MM.1S (cell line): ENCODE data around the gene DUSP23.

ENCODE experiments used
- DNase-seq: peaks from one replicate; pipeline ENCODE4 v3.0.0-alpha.2; 2015
- H2AFZ ChIP-seq: fragments of 300-600 bp; sonication (generic); 2 replicates; pipeline ENCODE4 v1.6.0; 2016; ENCODE audit warnings: antibody characterized with exemption, low read length
- H3F3A ChIP-seq: fragments of 300-600 bp; sonication (generic); 2 replicates; pipeline ENCODE4 v1.6.1; 2016; ENCODE audit warnings: mild to moderate bottlenecking, antibody characterized with exemption, low read length, moderate library complexity, mixed read lengths; ENCODE audit not compliant: insufficient read depth
- H3K27ac ChIP-seq: fragments of 300-600 bp; sonication (generic); 2 replicates; pipeline ENCODE4 v1.5.1; 2016; ENCODE audit warnings: mild to moderate bottlenecking, low read length
- H3K27me3 ChIP-seq: fragments of 300-600 bp; sonication (generic); replicated peaks from 2 replicates; pipeline ENCODE4 v1.6.0; 2016; ENCODE audit warnings: low read length; ENCODE audit not compliant: insufficient read depth
- H3K36me3 ChIP-seq: fragments of 300-600 bp; sonication (generic); replicated peaks from 2 replicates; pipeline ENCODE4 v1.6.1; 2016; ENCODE audit warnings: mild to moderate bottlenecking, low read length, mixed read lengths; ENCODE audit not compliant: insufficient read depth
- H3K4me1 ChIP-seq: fragments of 300-600 bp; sonication (generic); 2 replicates; pipeline ENCODE4 v1.6.1; 2016; ENCODE audit warnings: low read length, mixed read lengths
- H3K4me2 ChIP-seq: fragments of 300-600 bp; sonication (generic); 2 replicates; pipeline ENCODE4 v1.6.0; 2016; ENCODE audit warnings: low read depth, low read length
- H3K4me3 ChIP-seq: fragments of 300-600 bp; sonication (generic); 2 replicates; pipeline ENCODE4 v1.5.1; 2016; ENCODE audit warnings: low read length, mixed read lengths
- H3K79me2 ChIP-seq: fragments of 300-600 bp; sonication (generic); 2 replicates; pipeline ENCODE4 v1.6.1; 2016; ENCODE audit warnings: mixed run types, low read length, mixed read lengths
- H3K9ac ChIP-seq: fragments of 300-600 bp; sonication (generic); 2 replicates; pipeline ENCODE4 v1.6.1; 2016; ENCODE audit warnings: low read length, mixed read lengths
- H3K9me2 ChIP-seq: fragments of 300-600 bp; sonication (generic); replicated peaks from 2 replicates; pipeline ENCODE4 v1.6.1; 2016; ENCODE audit warnings: mild to moderate bottlenecking, low read length, mixed read lengths; ENCODE audit not compliant: insufficient read depth
- H3K9me3 ChIP-seq: fragments of 300-600 bp; sonication (generic); replicated peaks from 2 replicates; pipeline ENCODE4 v1.6.1; 2016; ENCODE audit warnings: mild to moderate bottlenecking, low read length, mixed read lengths; ENCODE audit not compliant: insufficient read depth
- H4K20me1 ChIP-seq: fragments of 300-600 bp; sonication (generic); 2 replicates; pipeline ENCODE4 v1.6.1; 2016; ENCODE audit warnings: mild to moderate bottlenecking, low read length, moderate library complexity, mixed read lengths; ENCODE audit not compliant: insufficient read depth
- EZH2 ChIP-seq: fragments of 300-600 bp; sonication (generic); optimal IDR thresholded peaks from 2 replicates; pipeline ENCODE3; 2017; ENCODE audit warnings: low read depth, mild to moderate bottlenecking, antibody characterized with exemption, low read length, mixed read lengths
- EZH2phosphoT487 ChIP-seq: fragments of 300-600 bp; sonication (generic); IDR thresholded peaks from 2 replicates; pipeline ENCODE4 v1.6.1; 2018; ENCODE audit warnings: antibody characterized with exemption, low read length
- TF ChIP-seq, protein P1 (sequence below): fragments of 300-600 bp; sonication (generic); IDR thresholded peaks from 2 replicates; pipeline ENCODE4 v1.5.1; 2016; ENCODE audit warnings: antibody characterized with exemption, low read length, mixed read lengths

DUSP23 gene

DNA sequence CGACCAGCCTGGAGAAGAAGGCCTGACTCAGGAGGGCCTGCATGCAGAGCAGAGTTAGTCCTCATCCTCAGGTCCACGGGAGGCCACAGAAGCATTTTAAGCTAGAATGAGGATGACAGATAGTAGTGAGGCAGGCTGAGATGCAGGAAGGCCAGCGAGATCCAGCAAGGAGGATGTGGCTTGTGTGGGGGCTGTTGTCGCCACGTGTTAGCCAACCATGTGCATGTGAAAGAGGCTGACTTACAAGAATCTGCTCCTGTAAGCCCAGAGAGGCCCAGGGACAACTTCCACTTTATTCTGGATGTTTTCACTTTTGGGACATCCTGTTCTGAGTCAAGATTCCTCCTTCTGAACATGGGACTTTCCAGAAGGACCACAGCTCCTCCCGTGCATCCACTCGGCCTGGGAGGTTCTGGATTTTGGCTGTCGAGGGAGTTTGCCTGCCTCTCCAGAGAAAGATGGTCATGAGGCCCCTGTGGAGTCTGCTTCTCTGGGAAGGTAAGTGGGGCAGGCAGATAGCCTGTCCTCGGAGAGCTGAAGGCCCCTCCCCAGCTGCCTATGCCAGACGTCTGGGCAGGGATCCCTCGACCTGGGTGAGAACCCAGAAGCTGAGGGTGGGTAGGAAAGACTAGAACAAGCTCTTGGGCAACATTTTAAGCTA is 45.8 kb downstream of the DUSP23 start, which contains the start of gene SLAMF8:
Gene SLAMF8 (plus strand): TSS at position 433 of the 661 bp plus-strand sequence. CDS start 26 bp downstream, at position 459.
- no peaks in the 10 kb centered on the region for H3K9me2 ChIP-seq
- H3K27ac ChIP-seq: no peak within 1 kb of the TSS
- no peak within 1 kb of the TSS for H2AFZ ChIP-seq
- H3K9ac ChIP-seq: no peak within 1 kb of the TSS
- no peaks in the 10 kb centered on the region for H3K27me3 ChIP-seq
- TF ChIP-seq EZH2phosphoT487: no peak
- TF ChIP-seq, protein P1, sequence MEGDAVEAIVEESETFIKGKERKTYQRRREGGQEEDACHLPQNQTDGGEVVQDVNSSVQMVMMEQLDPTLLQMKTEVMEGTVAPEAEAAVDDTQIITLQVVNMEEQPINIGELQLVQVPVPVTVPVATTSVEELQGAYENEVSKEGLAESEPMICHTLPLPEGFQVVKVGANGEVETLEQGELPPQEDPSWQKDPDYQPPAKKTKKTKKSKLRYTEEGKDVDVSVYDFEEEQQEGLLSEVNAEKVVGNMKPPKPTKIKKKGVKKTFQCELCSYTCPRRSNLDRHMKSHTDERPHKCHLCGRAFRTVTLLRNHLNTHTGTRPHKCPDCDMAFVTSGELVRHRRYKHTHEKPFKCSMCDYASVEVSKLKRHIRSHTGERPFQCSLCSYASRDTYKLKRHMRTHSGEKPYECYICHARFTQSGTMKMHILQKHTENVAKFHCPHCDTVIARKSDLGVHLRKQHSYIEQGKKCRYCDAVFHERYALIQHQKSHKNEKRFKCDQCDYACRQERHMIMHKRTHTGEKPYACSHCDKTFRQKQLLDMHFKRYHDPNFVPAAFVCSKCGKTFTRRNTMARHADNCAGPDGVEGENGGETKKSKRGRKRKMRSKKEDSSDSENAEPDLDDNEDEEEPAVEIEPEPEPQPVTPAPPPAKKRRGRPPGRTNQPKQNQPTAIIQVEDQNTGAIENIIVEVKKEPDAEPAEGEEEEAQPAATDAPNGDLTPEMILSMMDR: no peak
- TF ChIP-seq EZH2: no peak
- DNase-seq: no peak
- H3K4me1 ChIP-seq: peaks cover 20% of the 10 kb centered on the region
- H3K4me2 ChIP-seq: no peak within 1 kb of the TSS
- H3K36me3 ChIP-seq: no peaks in the 10 kb centered on the region
- H3K9me3 ChIP-seq: no peaks in the 10 kb centered on the region
- peaks cover 5% of the 10 kb centered on the region; the same call in 1 of the 2 replicates for H3F3A ChIP-seq
- H3K79me2 ChIP-seq: no peaks in the 10 kb centered on the region
- no peaks in the 10 kb centered on the region for H4K20me1 ChIP-seq
- H3K4me3 ChIP-seq: no peak within 1 kb of the TSS

DNA sequence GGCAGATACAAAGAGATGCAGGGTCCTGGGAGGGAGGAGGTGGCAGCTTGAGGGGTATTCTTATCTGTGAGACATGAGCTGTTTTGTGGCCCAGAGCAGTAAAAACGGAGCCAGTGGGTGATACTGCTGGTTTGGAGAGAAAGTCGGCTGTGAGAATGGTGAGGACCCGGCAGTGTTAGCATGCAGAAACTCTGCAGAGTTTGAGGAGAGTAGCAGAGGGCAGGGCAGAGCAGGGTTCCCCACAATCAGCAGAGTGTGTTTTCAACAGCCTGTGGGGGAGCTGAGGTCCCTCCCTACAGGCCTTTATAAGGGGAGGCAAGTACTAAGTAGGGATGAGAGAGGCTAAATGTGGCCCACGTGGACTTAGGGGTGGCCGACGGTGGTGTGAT is 46.3 kb downstream of the DUSP23 start:
- Histone ChIP-seq H3K36me3 (no peaks in the 10 kb centered on the region), H3F3A (peaks cover 5% of the 10 kb centered on the region; the same call in 1 of the 2 replicates), H4K20me1 (no peaks in the 10 kb centered on the region), H3K4me3 (no peak overlapping the region), H3K9ac (no peak overlapping the region), H3K9me3 (no peaks in the 10 kb centered on the region), H2AFZ (no peak overlapping the region), H3K79me2 (no peaks in the 10 kb centered on the region), H3K4me1 (peaks cover 20% of the 10 kb centered on the region), H3K27ac (no peak overlapping the region), H3K27me3 (no peaks in the 10 kb centered on the region), H3K4me2 (no peak overlapping the region), H3K9me2 (no peaks in the 10 kb centered on the region)
- DNase-seq: no peak
- no peak for TF ChIP-seq EZH2
- TF ChIP-seq, protein P1: no peak
- TF ChIP-seq EZH2phosphoT487: no peak

DNA sequence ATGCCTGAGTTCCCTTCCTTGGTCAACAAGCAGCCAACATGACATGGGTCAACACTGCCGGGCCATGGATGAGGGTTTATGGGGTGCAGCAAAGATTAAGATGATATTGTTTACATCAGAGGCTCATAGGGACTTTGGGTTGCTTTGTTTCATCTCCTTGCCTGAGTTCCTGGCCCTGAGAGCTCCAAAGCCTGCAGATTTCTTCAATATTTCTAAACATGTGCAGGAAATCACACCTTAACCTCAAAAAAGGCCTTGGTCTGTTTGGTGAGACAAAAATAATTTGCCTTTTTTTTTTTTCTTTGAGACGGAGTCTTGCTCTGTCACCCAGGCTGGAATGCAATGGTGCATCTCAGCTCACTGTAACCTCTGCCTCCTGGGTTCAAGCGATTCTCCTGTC is 46.8 kb downstream of the DUSP23 start:
- Histone ChIP-seq H3K9me2 (no peaks in the 10 kb centered on the region), H4K20me1 (no peaks in the 10 kb centered on the region), H3K27me3 (no peaks in the 10 kb centered on the region), H2AFZ (no peak overlapping the region), H3F3A (peaks cover 5% of the 10 kb centered on the region; the same call in 1 of the 2 replicates), H3K4me3 (no peak overlapping the region), H3K36me3 (no peaks in the 10 kb centered on the region), H3K9ac (no peak overlapping the region), H3K9me3 (no peaks in the 10 kb centered on the region), H3K4me2 (no peak overlapping the region), H3K4me1 (peaks cover 20% of the 10 kb centered on the region), H3K79me2 (no peaks in the 10 kb centered on the region), H3K27ac (no peak overlapping the region)
- no peak for DNase-seq
- TF ChIP-seq EZH2 (no peak), EZH2phosphoT487 (no peak)
- TF ChIP-seq, protein P1: no peak
